Measurements from ENCODE around the gene FAM110C.
"Not testable (repeated sequence)": the region's sequence is repeated elsewhere in the genome, so short reads cannot be mapped to it uniquely, and the experiment has no call there.

DNA sequence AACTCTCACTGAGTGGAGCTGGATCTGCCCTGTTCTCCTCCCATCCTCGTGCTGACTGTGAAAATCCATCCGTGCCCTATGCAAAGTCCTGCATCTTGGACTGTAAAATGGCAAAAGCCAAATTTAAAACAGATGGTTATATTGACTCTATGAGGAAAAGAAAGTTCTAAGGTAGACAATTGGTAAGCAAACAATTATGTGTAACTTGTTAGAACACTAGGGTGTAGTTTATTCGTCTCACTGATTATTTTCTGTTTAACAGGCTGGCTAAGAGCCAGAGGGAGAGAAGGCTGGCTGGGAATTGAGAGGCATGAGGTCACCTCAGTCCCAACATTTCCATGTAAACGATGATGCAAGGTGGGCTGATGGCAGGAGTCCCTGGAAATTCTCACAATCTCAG is 26.0 kb downstream of the FAM110C start:
- TF ChIP-seq, protein P1, sequence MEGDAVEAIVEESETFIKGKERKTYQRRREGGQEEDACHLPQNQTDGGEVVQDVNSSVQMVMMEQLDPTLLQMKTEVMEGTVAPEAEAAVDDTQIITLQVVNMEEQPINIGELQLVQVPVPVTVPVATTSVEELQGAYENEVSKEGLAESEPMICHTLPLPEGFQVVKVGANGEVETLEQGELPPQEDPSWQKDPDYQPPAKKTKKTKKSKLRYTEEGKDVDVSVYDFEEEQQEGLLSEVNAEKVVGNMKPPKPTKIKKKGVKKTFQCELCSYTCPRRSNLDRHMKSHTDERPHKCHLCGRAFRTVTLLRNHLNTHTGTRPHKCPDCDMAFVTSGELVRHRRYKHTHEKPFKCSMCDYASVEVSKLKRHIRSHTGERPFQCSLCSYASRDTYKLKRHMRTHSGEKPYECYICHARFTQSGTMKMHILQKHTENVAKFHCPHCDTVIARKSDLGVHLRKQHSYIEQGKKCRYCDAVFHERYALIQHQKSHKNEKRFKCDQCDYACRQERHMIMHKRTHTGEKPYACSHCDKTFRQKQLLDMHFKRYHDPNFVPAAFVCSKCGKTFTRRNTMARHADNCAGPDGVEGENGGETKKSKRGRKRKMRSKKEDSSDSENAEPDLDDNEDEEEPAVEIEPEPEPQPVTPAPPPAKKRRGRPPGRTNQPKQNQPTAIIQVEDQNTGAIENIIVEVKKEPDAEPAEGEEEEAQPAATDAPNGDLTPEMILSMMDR (IDR thresholded peaks at IDR 0.05; ENCODE audit: low read length): not testable (repeated sequence)
- not testable (repeated sequence) for TF ChIP-seq EZH2 (optimal IDR thresholded peaks at IDR 0.05; ENCODE audit: low read depth, low read length); EZH2phosphoT487 (IDR thresholded peaks at IDR 0.05; ENCODE audit: low read length)

Data from MM.1S (cell line).